ENCODE measurements around the gene GAMT.

DNA sequence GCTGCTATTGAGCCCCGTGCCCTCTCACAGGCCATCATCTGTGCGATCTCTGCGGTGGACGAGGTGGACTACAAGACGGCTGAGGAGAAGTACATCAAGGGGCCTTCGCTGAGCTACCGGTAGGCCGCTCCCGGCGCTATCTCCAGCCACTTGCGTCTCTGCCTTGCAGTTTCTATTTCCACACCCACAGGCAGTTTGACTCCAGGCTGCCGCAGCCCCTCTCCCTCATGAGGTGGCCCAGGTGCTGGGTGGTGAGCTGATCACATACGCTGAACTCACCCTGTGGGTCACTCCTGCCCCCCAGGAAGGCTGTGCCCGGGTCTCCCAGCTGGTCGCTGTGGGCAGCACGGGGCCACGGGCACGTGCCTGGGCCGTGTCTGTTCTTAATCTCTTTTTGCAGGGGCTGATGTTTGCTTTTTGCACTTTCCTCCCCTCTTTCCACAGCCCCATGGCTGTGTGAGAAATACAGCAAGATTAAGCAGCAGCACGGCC, 28.3 kb downstream of the GAMT start:
- TF ChIP-seq, protein P1, sequence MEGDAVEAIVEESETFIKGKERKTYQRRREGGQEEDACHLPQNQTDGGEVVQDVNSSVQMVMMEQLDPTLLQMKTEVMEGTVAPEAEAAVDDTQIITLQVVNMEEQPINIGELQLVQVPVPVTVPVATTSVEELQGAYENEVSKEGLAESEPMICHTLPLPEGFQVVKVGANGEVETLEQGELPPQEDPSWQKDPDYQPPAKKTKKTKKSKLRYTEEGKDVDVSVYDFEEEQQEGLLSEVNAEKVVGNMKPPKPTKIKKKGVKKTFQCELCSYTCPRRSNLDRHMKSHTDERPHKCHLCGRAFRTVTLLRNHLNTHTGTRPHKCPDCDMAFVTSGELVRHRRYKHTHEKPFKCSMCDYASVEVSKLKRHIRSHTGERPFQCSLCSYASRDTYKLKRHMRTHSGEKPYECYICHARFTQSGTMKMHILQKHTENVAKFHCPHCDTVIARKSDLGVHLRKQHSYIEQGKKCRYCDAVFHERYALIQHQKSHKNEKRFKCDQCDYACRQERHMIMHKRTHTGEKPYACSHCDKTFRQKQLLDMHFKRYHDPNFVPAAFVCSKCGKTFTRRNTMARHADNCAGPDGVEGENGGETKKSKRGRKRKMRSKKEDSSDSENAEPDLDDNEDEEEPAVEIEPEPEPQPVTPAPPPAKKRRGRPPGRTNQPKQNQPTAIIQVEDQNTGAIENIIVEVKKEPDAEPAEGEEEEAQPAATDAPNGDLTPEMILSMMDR (IDR thresholded peaks at IDR 0.05) = no peak
- no peak for TF ChIP-seq POLR2A (IDR thresholded peaks at IDR 0.05)
